KMS-11 (cell line): ENCODE measurements around the gene RFTN1.

Experiments
- H2AFZ ChIP-seq: fragments of 200-600 bp; sonication (generic); 2 replicates; pipeline ENCODE4 v1.6.1; 2016; ENCODE audit warnings: antibody characterized with exemption, mixed run types, low read depth
- H3K27ac ChIP-seq: fragments of 200-600 bp; sonication (generic); 2 replicates; pipeline ENCODE4 v1.6.1; 2016; ENCODE audit warnings: mild to moderate bottlenecking, mixed run types
- H3K27me3 ChIP-seq: fragments of 200-600 bp; sonication (generic); 2 replicates; pipeline ENCODE4 v1.6.1; 2017; ENCODE audit warnings: mild to moderate bottlenecking, low read depth, mixed run types, moderate library complexity; ENCODE audit not compliant: insufficient read depth
- H3K36me3 ChIP-seq: fragments of 200-600 bp; sonication (generic); 2 replicates; pipeline ENCODE4 v1.6.1; 2017; ENCODE audit warnings: mild to moderate bottlenecking, mixed run types; ENCODE audit not compliant: insufficient read depth
- H3K4me1 ChIP-seq: fragments of 200-600 bp; sonication (generic); 2 replicates; pipeline ENCODE4 v1.6.1; 2016; ENCODE audit warnings: mild to moderate bottlenecking, low read depth, mixed run types; ENCODE audit not compliant: poor library complexity, severe bottlenecking
- H3K4me2 ChIP-seq: fragments of 200-600 bp; sonication (generic); 2 replicates; pipeline ENCODE4 v1.7.0; 2016; ENCODE audit warnings: mild to moderate bottlenecking, mixed run types
- H3K4me3 ChIP-seq: fragments of 200-600 bp; sonication (generic); IDR thresholded peaks from 2 replicates; pipeline ENCODE4 v1.6.1; 2017; ENCODE audit warnings: low read depth, low read length, mixed read lengths; ENCODE audit not compliant: insufficient read depth
- H3K79me2 ChIP-seq: fragments of 200-600 bp; sonication (generic); 2 replicates; pipeline ENCODE4 v1.6.1; 2016; ENCODE audit warnings: low read depth, mixed run types; ENCODE audit not compliant: insufficient read depth
- H3K9ac ChIP-seq: fragments of 200-600 bp; sonication (generic); 2 replicates; pipeline ENCODE4 v1.6.1; 2016; ENCODE audit warnings: mild to moderate bottlenecking, mixed run types
- H4K20me1 ChIP-seq: fragments of 200-600 bp; sonication (generic); 2 replicates; pipeline ENCODE4 v1.6.1; 2016; ENCODE audit warnings: mild to moderate bottlenecking, mixed run types; ENCODE audit not compliant: insufficient read depth
- CTCF ChIP-seq: fragments of 200-600 bp; sonication (generic); conservative IDR thresholded peaks from 2 replicates; pipeline ENCODE4 v1.6.1; 2017; ENCODE audit warnings: low read depth, mild to moderate bottlenecking, antibody characterized with exemption, low read length, moderate library complexity, mixed read lengths

Gene RFTN1

GRCh38 chr3:16500093-16500492 lies 13.4 kb downstream of the RFTN1 start:
- H2AFZ ChIP-seq, result no peak overlapping the region
- no peak for TF ChIP-seq CTCF
- no peaks in the 10 kb centered on the region for H3K79me2 ChIP-seq
- H3K4me2 ChIP-seq, result no peak overlapping the region
- no peak overlapping the region for H3K27ac ChIP-seq
- H3K9ac ChIP-seq, result no peak overlapping the region
- H3K4me3 ChIP-seq, result no peak overlapping the region
- H3K27me3 ChIP-seq, result no peaks in the 10 kb centered on the region
- no peaks in the 10 kb centered on the region for H4K20me1 ChIP-seq
- peaks cover 9% of the 10 kb centered on the region for H3K4me1 ChIP-seq
- no peaks in the 10 kb centered on the region for H3K36me3 ChIP-seq

GRCh38 chr3:16499351-16499750 lies 14.1 kb downstream of the RFTN1 start:
- Histone ChIP-seq H3K79me2 (no peaks in the 10 kb centered on the region), H3K9ac (no peak overlapping the region), H3K4me1 (peaks cover 7% of the 10 kb centered on the region), H2AFZ (no peak overlapping the region), H3K4me3 (no peak overlapping the region), H3K4me2 (no peak overlapping the region), H4K20me1 (no peaks in the 10 kb centered on the region), H3K27ac (no peak overlapping the region), H3K36me3 (no peaks in the 10 kb centered on the region), H3K27me3 (no peaks in the 10 kb centered on the region)
- no peak for TF ChIP-seq CTCF

GRCh38 chr3:16498130-16498890 lies 15.2 kb downstream of the RFTN1 start:
- Histone ChIP-seq H3K27me3 (no peaks in the 10 kb centered on the region), H2AFZ (no peak overlapping the region), H3K27ac (no peak overlapping the region), H3K4me1 (no peaks in the 10 kb centered on the region), H3K36me3 (no peaks in the 10 kb centered on the region), H3K79me2 (no peaks in the 10 kb centered on the region), H4K20me1 (no peaks in the 10 kb centered on the region), H3K4me2 (no peak overlapping the region), H3K4me3 (no peak overlapping the region), H3K9ac (no peak overlapping the region)
- TF ChIP-seq CTCF, result no peak

GRCh38 chr3:16496408-16497222 lies 16.9 kb downstream of the RFTN1 start:
- Histone ChIP-seq H3K4me2 (no peak overlapping the region), H3K27ac (no peak overlapping the region), H3K36me3 (no peaks in the 10 kb centered on the region), H3K4me3 (no peak overlapping the region), H3K9ac (no peak overlapping the region), H2AFZ (no peak overlapping the region), H3K79me2 (no peaks in the 10 kb centered on the region), H3K27me3 (no peaks in the 10 kb centered on the region), H3K4me1 (no peaks in the 10 kb centered on the region), H4K20me1 (no peaks in the 10 kb centered on the region)
- no peak for TF ChIP-seq CTCF
